ENCODE results near the gene CLEC3A. TPM values are rescaled to one million over a fixed set of nuclear protein-coding genes. Genes with fewer than 3 reads are reported as not detected.
"Not testable (repeated sequence)": the region's sequence is repeated elsewhere in the genome, so short reads cannot be mapped to it uniquely, and the experiment has no call there.

CLEC3A gene
- total RNA-seq, 1 experiment from 2014 or later, result 1.1 TPM

GRCh38 chr16:78048319-78048718 lies 26.0 kb downstream of the CLEC3A start:
- Mint-ChIP-seq H3K27ac (ENCODE audit: unreplicated experiment) (no peak overlapping the region), H3K4me1 (ENCODE audit: low read depth, unreplicated experiment) (peaks cover 8% of the 10 kb centered on the region), H3K36me3 (ENCODE audit: insufficient read depth, unreplicated experiment) (no peaks in the 10 kb centered on the region), H3K9me3 (ENCODE audit: unreplicated experiment) (no peaks in the 10 kb centered on the region), H3K4me3 (ENCODE audit: unreplicated experiment) (no peak overlapping the region), H3K27me3 (ENCODE audit: insufficient read depth, unreplicated experiment) (no peaks in the 10 kb centered on the region)
- Histone ChIP-seq H3K36me3 (ENCODE audit: control insufficient read depth, insufficient read depth, low read length) (no peaks in the 10 kb centered on the region), H3K4me3 (ENCODE audit: low read depth, low read length) (no peak overlapping the region), H3K9me3 (peaks cover 3% of the 10 kb centered on the region), H3K4me1 (peaks cover 16% of the 10 kb centered on the region), H3K27me3 (replicated peaks; ENCODE audit: control insufficient read depth, insufficient read depth, low read length) (no peaks in the 10 kb centered on the region)
- POLR2A ChIA-PET, result no interaction called here
- no peak for DNase-seq
- no TSS peak for BruUV-seq (replicated peaks)
- CTCF ChIA-PET, result interaction anchor here (0.6 kb wide), 1 partner anchor 12 kb away, joined by 3 read pairs; no protein-coding TSS in a partner anchor
- TF ChIP-seq CTCF (IDR thresholded peaks at IDR 0.05; ENCODE audit: insufficient read depth in 1 of 2, low read depth in 1 of 2, low read length in 1 of 2, severe bottlenecking in 1 of 2, unreplicated experiment in 1 of 2), result no peak
- intact Hi-C loops (cut with micrococcal nuclease; ENCODE audit: unreplicated experiment), result no loop called here

GRCh38 chr16:78050734-78051400 lies 28.5 kb downstream of the CLEC3A start:
- H3K9me3 Mint-ChIP-seq (ENCODE audit: unreplicated experiment), result no peaks in the 10 kb centered on the region
- TF ChIP-seq CTCF (IDR thresholded peaks at IDR 0.05; ENCODE audit: insufficient read depth in 1 of 2, low read depth in 1 of 2, low read length in 1 of 2, severe bottlenecking in 1 of 2, unreplicated experiment in 1 of 2), result no peak
- ChIA-PET POLR2A (interaction anchor here (1.0 kb wide), 1 partner anchor 49 kb away, joined by 3 read pairs; the partner anchor contains the start of gene WWOX), CTCF (interaction anchor here (0.7 to 1.8 kb wide), 4 partner anchors 9 to 435 kb away, joined by 3 to 7 read pairs (median 4); partner anchors contain the start of gene WWOX)
- Histone ChIP-seq H3K9me3 (no peaks in the 10 kb centered on the region; the same call in none of the 2 replicates), H3K4me1 (peaks cover 13% of the 10 kb centered on the region), H3K36me3 (ENCODE audit: control insufficient read depth, insufficient read depth, low read length) (no peaks in the 10 kb centered on the region), H3K4me3 (ENCODE audit: low read depth, low read length) (no peak overlapping the region), H3K27me3 (replicated peaks; ENCODE audit: control insufficient read depth, insufficient read depth, low read length) (no peaks in the 10 kb centered on the region)
- no peaks in the 10 kb centered on the region for H3K27me3 Mint-ChIP-seq (ENCODE audit: insufficient read depth, unreplicated experiment)
- H3K36me3 Mint-ChIP-seq (ENCODE audit: insufficient read depth, unreplicated experiment), result no peaks in the 10 kb centered on the region
- peak overlapping the region; percentile 46 for H3K27ac Mint-ChIP-seq (ENCODE audit: unreplicated experiment)
- no TSS peak for BruUV-seq (replicated peaks)
- H3K4me1 Mint-ChIP-seq (ENCODE audit: low read depth, unreplicated experiment), result peaks cover 8% of the 10 kb centered on the region
- peak in 1 of 2 experiments; percentile 27 for DNase-seq
- intact Hi-C loops (cut with micrococcal nuclease; ENCODE audit: unreplicated experiment), result no loop called here
- no peak overlapping the region for H3K4me3 Mint-ChIP-seq (ENCODE audit: unreplicated experiment)

- H3K27ac Mint-ChIP-seq (ENCODE audit: unreplicated experiment), result no peak overlapping the region
- peaks cover 22% of the 10 kb centered on the region for H3K4me1 Mint-ChIP-seq (ENCODE audit: low read depth, unreplicated experiment)
- Histone ChIP-seq H3K4me3 (ENCODE audit: low read depth, low read length) (no peak overlapping the region), H3K36me3 (ENCODE audit: control insufficient read depth, insufficient read depth, low read length) (no peaks in the 10 kb centered on the region), H3K27me3 (replicated peaks; ENCODE audit: control insufficient read depth, insufficient read depth, low read length) (no peaks in the 10 kb centered on the region), H3K9me3 (no peaks in the 10 kb centered on the region), H3K4me1 (peaks cover 15% of the 10 kb centered on the region)
- POLR2A ChIA-PET, result no interaction called here
- H3K9me3 Mint-ChIP-seq (ENCODE audit: unreplicated experiment), result no peaks in the 10 kb centered on the region
- BruUV-seq (replicated peaks), result no TSS peak
- CTCF ChIA-PET, result interaction anchor here (1.3 kb wide), 1 partner anchor 36 kb away, joined by 3 read pairs; no protein-coding TSS in a partner anchor
- intact Hi-C loops (cut with micrococcal nuclease; ENCODE audit: unreplicated experiment), result no loop called here
- no peak for TF ChIP-seq CTCF (IDR thresholded peaks at IDR 0.05; ENCODE audit: insufficient read depth in 1 of 2, low read depth in 1 of 2, low read length in 1 of 2, severe bottlenecking in 1 of 2, unreplicated experiment in 1 of 2)
- H3K4me3 Mint-ChIP-seq (ENCODE audit: unreplicated experiment), result no peak overlapping the region
- H3K36me3 Mint-ChIP-seq (ENCODE audit: insufficient read depth, unreplicated experiment), result no peaks in the 10 kb centered on the region
- no peaks in the 10 kb centered on the region for H3K27me3 Mint-ChIP-seq (ENCODE audit: insufficient read depth, unreplicated experiment)
- DNase-seq, result no peak
Measured at GRCh38 chr16:78057803-78058564, 35.6 kb downstream of the CLEC3A start.

GRCh38 chr16:78059806-78060205 lies 37.5 kb downstream of the CLEC3A start:
- intact Hi-C loops (cut with micrococcal nuclease; ENCODE audit: unreplicated experiment), result loop anchor here (1.0 kb wide), 2 partner anchors 34 to 39 kb away; partner anchors contain the start of gene WWOX
- DNase-seq; BruUV-seq (replicated peaks); H3K27me3 ChIP-seq (replicated peaks; ENCODE audit: control insufficient read depth, insufficient read depth, low read length); POLR2A ChIA-PET; H3K4me3 Mint-ChIP-seq (ENCODE audit: unreplicated experiment); H3K36me3 ChIP-seq (ENCODE audit: control insufficient read depth, insufficient read depth, low read length); H3K9me3 ChIP-seq; H3K9me3 Mint-ChIP-seq (ENCODE audit: unreplicated experiment); H3K36me3 Mint-ChIP-seq (ENCODE audit: insufficient read depth, unreplicated experiment); H3K4me3 ChIP-seq (ENCODE audit: low read depth, low read length); H3K27me3 Mint-ChIP-seq (ENCODE audit: insufficient read depth, unreplicated experiment): not testable (repeated sequence)
- Mint-ChIP-seq H3K27ac (ENCODE audit: unreplicated experiment) (peak overlapping the region; percentile 75), H3K4me1 (ENCODE audit: low read depth, unreplicated experiment) (peaks cover 22% of the 10 kb centered on the region)
- peaks cover 15% of the 10 kb centered on the region for H3K4me1 ChIP-seq
- CTCF ChIA-PET, result interaction anchor here (0.6 to 1.4 kb wide), 3 partner anchors 9 to 34 kb away, joined by 3 to 12 read pairs (median 7); no protein-coding TSS in a partner anchor
